Left forelimb (tissue), 1 donor: Measurements from ENCODE around the gene PDE7B.
"Not testable (repeated sequence)": the region's sequence is repeated elsewhere in the genome, so short reads cannot be mapped to it uniquely, and the experiment has no call there.

Experiments used
- DNase-seq: peaks from one replicate; pipeline ENCODE4 v3.0.0-alpha.2; 2018; ENCODE audit warnings: low spot score

The PDE7B gene

DNA sequence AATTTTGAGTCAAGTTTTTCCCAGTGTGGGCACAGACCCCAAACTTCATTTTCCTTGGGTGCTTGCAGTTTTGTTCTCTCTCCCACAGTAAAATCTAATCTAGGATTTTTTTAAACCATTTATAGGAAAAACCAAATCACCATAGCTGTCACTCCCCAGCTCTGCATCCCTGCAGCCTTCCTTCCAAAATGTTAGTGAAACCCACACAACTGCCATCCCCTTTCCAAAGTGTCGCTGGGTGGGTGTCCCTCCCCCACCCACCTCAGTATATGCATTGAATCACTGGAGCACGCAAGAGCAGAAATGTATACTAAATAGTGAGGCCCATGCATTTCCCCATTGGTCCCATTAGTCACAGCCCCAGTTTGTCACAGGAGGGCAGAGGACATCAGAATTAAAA lies 260.3 kb downstream of the PDE7B start:
- DNase-seq: no peak

- DNase-seq: no peak
Observed at GRCh38 chr6:136112262-136112661, 260.8 kb downstream of the PDE7B start.

- no peak for DNase-seq
Observed at GRCh38 chr6:136113736-136114173, 262.3 kb downstream of the PDE7B start.

DNA sequence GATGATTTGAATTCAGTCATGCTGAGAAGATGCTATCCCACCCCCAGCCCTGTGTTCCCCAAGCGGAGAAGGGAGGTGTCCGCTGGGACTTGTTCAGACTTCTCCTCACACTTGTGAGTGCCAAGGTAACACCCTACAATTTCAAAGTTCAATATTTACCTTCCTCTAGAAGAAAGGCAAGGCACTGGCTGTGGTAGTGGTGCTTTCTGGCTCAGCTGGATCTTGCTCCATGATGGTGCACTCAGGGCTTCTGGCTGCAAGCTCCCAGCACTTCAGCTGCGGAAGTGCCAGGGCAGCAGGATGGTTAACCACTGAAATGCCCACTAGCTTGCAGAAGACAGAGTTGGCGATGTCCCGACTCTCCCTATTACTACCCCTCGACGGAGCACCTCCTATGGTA lies 263.2 kb downstream of the PDE7B start:
- DNase-seq: no peak

DNA sequence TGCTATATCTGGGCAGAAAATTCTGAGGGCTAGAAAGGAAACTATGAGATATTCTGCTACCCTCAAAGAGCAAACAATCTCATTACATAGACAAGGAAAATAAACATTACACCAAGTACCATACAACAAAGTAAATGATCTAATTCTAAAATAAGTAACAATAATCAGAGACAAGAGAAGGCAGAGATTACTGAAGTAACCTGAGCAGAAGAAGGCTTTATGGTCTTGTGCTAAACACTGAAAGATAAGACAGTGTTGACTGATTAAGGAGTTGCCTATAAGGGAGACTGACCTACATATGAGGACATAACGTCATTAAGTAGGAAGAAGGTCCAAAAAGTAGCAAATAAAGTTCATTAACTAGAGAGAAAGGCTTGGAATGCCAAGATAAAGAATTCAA lies 264.4 kb downstream of the PDE7B start:
- no peak for DNase-seq

- DNase-seq: no peak
Observed at GRCh38 chr6:136117081-136117480, 265.6 kb downstream of the PDE7B start.

- DNase-seq: no peak
Observed at GRCh38 chr6:136118787-136119186, 267.3 kb downstream of the PDE7B start.

DNA sequence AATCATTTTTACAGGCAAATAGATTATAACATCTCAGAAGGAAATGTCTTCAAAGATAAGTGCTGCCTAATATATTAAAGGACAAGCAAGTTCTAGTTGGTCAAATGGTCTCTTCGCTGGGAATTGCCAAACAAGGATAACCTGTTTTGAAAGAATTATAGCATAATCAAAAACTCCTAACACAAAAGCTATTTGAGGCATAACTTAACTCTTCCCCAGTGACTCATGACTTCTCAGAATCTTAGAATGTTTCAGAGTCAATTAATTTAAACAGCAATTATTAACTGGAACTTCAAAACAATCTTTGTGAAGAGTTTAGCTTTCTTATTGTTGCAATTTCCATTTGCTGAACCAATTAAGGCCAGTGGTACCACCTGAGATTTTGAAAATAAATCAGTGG lies 272.0 kb downstream of the PDE7B start:
- DNase-seq: no peak

- no peak for DNase-seq
Observed at GRCh38 chr6:136125585-136125984, 274.1 kb downstream of the PDE7B start.

GRCh38 chr6:136127873-136128272 lies 276.4 kb downstream of the PDE7B start:
- DNase-seq: no peak

DNA sequence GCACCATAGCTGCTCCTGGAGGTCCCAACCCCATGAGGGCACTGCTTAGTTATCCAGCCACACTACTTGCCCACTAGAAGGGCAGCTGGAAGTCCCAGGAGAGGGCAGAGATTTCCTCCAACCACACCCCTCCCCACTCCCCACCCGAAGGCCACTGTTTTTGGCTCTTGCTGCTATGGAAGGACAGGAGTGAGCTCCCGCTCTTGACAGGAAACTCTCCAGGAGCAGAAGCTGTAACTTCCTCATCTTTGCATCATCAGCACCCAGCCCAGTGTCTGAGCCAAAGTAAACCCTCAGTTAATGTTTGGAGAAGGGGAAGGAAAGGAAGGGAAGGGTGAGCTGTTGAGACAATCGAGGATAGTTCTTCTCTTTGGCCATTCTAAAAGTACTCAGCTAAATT lies 277.9 kb downstream of the PDE7B start:
- DNase-seq: no peak

DNA sequence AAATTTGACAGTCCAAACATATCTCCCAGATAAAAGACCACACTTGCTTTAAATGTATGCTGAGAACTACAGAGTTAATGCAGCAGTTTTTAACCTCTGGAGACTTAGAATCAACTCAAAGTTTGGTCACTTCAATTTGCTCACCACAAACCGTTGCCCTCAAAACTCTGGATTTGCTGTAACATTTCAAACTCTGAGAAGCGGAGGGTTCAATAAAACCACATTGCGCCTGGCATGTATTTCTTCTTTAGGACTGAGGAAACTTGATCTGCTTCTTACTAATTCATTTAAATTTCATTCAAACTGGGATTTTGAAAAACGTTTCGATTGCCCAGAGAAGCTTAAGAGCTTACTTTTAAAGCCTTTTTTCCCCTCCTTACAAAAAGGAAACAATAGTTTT lies 282.8 kb downstream of the PDE7B start:
- DNase-seq: no peak

DNA sequence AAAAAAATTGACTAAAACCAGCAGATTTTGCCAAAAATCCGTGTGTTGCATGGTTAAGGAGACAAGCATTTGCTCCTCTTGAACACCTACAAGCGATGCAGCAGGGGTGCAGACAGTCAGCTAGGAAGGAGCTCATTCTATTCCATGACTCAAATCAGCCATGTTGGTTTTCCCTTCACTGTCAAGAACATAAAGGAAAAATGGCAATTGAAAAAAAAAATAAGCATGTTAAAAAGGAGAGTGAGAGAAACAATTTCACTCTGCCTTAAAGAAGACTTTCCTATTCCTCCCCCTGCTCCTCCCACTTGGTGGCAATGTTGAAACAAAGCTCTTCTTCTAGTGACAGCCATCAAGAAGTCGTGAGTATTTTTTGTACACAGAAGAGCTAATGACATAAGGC lies 283.2 kb downstream of the PDE7B start:
- no peak for DNase-seq

DNA sequence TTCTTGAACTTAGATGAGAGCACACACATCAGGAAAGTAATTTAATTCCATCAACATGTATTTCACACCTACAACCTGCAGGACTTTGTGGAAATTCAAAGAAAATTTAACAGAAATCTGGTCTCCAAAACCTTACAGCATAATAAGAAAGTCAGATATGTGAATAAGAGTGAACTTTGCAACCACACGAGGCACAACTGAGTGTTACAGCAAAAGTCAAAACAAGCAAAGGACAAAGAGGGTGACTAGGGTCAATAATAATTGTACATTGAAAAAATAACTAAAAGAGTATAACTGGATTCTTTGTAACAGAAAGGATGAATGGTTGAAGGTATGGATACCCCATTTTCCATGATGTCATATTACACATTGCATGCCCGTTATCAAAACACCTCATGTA lies 284.8 kb downstream of the PDE7B start:
- no peak for DNase-seq

GRCh38 chr6:136137008-136137692 lies 285.6 kb downstream of the PDE7B start:
- no peak for DNase-seq

GRCh38 chr6:136137739-136138402 lies 286.4 kb downstream of the PDE7B start:
- DNase-seq: no peak

GRCh38 chr6:136139111-136139510 lies 287.6 kb downstream of the PDE7B start:
- DNase-seq: not testable (repeated sequence)

DNA sequence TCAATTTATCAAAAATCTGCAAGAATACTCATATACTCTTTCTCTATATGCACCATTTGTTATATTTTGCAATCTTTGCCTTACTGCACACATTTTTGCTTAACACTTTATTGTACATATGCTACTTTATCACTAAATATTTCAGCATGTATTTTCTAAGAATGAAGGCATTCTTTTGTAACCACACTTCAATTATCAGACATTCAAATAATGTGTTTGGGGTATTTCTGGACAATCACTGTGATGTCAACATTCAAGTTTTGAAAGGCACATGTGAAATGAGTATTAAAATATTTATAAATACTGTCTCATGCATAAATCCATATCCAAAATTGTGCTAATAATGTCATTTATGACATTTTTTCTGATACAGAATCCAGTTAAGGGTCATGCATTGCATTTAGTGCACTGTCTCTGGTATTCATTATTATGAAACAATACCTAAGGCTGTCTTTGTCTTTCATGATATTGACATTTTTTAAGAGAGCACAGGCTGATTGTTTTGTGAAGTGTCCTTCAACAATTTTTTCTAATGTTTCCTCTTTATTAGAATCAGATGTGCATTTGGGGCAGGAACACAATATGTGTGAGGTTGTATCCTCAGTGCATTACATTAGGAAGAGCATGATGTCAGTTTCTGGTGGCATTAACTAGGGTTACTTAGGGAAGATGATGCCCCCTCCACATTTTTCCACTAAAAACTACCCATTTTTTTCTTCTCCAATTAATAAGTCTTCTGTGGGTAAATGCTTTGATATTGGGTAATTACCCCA lies 292.9 kb downstream of the PDE7B start:
- DNase-seq: no peak

DNA sequence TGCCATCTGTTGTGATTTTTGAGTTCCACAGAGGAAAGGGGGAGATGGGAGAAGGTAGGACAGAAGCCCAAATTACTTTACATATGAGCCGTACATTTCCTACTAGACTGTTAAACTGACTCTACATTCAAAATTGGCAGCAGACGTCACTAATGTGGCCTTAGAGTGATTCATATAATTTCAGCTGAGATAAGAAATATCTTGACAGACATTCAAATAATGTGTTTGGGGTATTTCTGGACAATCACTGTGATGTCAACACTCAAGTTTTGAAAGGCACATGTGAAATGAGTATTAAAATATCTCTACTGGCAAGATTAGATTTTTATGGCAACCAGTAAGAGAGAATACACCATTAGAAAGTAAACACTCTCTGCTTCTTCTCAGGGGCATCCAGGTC lies 294.6 kb downstream of the PDE7B start:
- DNase-seq: no peak

DNA sequence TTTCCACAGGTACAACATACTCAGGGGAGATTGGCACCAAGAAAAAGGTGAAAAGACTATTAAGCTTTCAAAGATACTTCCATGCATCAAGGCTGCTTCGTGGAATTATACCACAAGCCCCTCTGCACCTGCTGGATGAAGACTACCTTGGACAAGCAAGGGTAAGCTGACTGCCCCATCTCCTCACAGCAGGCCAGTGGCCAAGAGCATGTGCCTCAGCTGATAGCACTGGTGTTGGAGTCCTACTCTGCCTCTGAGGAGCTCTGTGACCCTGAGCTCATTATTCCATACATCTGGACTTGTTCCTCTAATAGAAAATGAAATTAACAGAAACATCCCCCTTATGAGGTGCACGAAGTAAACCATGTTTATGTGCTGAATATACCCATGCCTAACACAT lies 295.8 kb downstream of the PDE7B start:
- no peak for DNase-seq

GRCh38 chr6:136148051-136148450 lies 296.6 kb downstream of the PDE7B start:
- DNase-seq: no peak

DNA sequence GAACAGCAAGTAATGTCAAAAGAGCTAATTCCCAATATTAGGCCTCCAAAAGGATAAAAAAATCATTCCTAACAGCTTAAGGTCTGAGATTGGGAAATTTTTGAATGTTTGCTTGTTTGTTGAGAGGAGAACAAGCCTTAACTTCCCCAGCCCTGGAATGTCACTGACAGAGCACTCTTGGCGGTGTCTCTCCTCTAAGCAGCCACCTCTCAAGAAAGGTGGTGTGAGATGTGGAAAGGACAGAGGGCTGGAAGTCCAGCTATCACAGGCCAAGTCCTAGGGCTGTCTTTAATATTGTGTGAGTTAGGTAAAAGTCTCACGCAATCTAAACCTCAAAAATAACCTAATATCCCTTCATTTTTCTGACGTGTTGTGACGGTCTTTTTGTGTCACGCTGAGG lies 297.0 kb downstream of the PDE7B start:
- no peak for DNase-seq

DNA sequence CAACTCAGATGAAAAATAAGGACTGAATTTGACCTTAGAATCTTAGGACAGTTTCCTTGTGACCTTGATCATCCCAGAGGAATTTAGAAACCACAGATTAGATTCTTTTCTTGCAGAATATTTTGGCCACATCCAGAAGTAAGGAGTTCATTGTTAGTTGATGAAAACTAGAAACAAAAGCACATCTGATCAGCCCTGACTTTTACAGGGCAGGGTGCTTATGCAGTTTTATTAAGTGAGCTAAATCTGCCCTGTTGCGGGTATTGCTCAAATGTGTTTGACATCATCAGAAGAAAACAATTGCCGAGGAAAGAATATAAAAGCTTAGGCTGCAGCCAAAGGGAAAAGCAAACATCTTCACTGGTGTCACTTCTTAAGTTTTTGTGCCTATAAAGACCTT lies 297.8 kb downstream of the PDE7B start:
- DNase-seq: no peak
